Measurements from ENCODE around the gene SBSN. TPM values are rescaled to one million over a fixed set of nuclear protein-coding genes. Genes with fewer than 3 reads are reported as not detected.
A peak's percentile ranks its signal among the peaks of the same experiment; 100 is the strongest.

The SBSN gene
- total RNA-seq, 1 experiment from 2014 or later, result 0.39 TPM

GRCh38 chr19:35545855-35546381 is 17.8 kb upstream of the SBSN start:
- no TSS peak for BruUV-seq (replicated peaks)
- CTCF ChIA-PET, result no interaction called here

More at GRCh38 chr19:35545855-35546381, 17.8 kb upstream of the SBSN start:
- in situ Hi-C loops (cut with HindIII; ENCODE audit: low pct_unique_long_range_greater_than_20kb, low sequenced_read_pairs), result no loop called here
- H3K36me3 ChIP-seq (ENCODE audit: control insufficient read depth, insufficient read depth, low read length), result peaks cover 6% of the 10 kb centered on the region; the same call in 1 of the 2 replicates
- intact Hi-C loops (cut with micrococcal nuclease; ENCODE audit: unreplicated experiment), result no loop called here
- POLR2A ChIA-PET, result no interaction called here
- peaks cover 12% of the 10 kb centered on the region for H3K4me1 ChIP-seq (ENCODE audit: control insufficient read depth, insufficient read depth, low read length)
- no peaks in the 10 kb centered on the region for H3K27me3 ChIP-seq (ENCODE audit: control insufficient read depth, insufficient read depth, low read length)
- DNase-seq (ENCODE audit: low read depth, low spot score) (no peak), ATAC-seq (peak; percentile 79)
- H3K9me3 ChIP-seq (ENCODE audit: control insufficient read depth, insufficient read depth, low read depth, low read length), result no peaks in the 10 kb centered on the region
- TF ChIP-seq TCF7L2 (IDR thresholded peaks at IDR 0.05; ENCODE audit: low read depth, low read length) (no peak), POLR2AphosphoS5 (IDR thresholded peaks at IDR 0.05; ENCODE audit: low read depth, low read length) (no peak), CTCF (IDR thresholded peaks at IDR 0.05) (no peak), SIN3A (IDR thresholded peaks at IDR 0.05; ENCODE audit: borderline replicate concordance, insufficient read depth, low read depth, low read length) (no peak), REST (IDR thresholded peaks at IDR 0.05; ENCODE audit: insufficient read depth in 1 of 2, low read depth in 2 of 2, low read length in 1 of 2) (no peak)
- H3K4me3 ChIP-seq (ENCODE audit: low read depth in 2 of 2, low read length in 2 of 2), result peak overlapping the region; percentile 79 to 98
- peak overlapping the region; percentile 97 for H3K27ac ChIP-seq (ENCODE audit: low read length)

All from Panc1 (cell line).